GM18858 (cell line): ENCODE measurements around the gene TYW5.
"Not testable (repeated sequence)": the region's sequence is repeated elsewhere in the genome, so short reads cannot be mapped to it uniquely, and the experiment has no call there.

Experiments used
- ATAC-seq: cut with Tn5 transposase; IDR thresholded peaks from one replicate; pipeline ENCODE4 v1.9.1; 2021; ENCODE audit not compliant: unreplicated experiment

The TYW5 gene

DNA sequence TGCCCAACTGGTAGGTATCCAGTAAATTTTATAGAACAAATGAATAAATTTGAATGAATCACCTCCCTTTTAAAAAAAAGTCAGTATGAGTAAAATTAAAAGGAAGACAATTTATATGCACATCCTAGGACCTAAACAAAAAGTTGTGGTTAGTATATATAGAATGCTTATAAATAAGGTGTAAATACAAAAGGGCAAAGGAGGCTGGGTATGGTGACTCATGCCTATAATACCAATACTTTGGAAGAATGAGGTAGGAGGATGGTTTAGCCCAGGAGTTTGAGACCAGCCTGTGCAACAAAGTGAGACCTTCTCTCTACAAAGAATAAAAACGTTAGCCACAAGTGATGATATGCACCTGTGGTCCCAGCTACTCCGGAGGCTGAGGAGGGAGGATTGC is 31.4 kb downstream of the TYW5 start:
- ATAC-seq = no peak

- no peak for ATAC-seq
Observed at GRCh38 chr2:199922856-199923255, 32.4 kb downstream of the TYW5 start.

GRCh38 chr2:199916980-199917379 is 38.3 kb downstream of the TYW5 start:
- no peak for ATAC-seq

DNA sequence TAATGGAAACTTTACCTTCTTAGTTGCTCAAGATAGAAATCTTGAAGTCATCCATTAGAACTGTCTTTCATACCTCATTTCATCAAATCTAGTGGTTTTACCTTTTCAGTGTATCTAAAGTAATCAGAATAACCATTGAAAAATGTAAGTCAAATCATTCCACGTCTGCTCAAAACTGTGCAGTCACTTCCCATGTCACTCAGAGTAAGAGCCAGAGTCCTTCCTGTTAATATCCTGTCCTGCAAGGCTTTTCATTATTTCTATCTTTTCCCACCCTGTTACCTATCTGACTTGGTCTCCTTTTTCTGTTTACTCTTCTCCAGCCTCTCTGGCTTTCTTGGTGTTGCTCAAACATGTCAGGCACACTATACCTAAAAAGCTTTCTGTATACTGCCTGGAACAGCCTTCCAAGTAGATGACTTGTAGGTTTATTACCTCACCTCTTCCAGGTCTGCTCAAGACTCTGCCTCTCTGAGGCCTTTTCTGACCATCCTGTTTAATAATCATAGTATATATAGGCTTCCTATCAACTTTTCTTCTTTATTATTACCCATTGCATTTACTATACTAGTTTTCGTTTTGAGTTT is 40.8 kb downstream of the TYW5 start:
- no peak for ATAC-seq

- not testable (repeated sequence) for ATAC-seq
Observed at GRCh38 chr2:199912553-199913114, 42.7 kb downstream of the TYW5 start.

- no peak for ATAC-seq
Observed at GRCh38 chr2:199911877-199912161, 43.5 kb downstream of the TYW5 start.

GRCh38 chr2:199911052-199911876 is 44.0 kb downstream of the TYW5 start, which contains the start of gene C2orf69:
Gene C2orf69, plus strand, starts transcription at chr2:199911293. Its CDS starts 146 bp downstream, at chr2:199911439.
- ATAC-seq = peak; percentile 77

DNA sequence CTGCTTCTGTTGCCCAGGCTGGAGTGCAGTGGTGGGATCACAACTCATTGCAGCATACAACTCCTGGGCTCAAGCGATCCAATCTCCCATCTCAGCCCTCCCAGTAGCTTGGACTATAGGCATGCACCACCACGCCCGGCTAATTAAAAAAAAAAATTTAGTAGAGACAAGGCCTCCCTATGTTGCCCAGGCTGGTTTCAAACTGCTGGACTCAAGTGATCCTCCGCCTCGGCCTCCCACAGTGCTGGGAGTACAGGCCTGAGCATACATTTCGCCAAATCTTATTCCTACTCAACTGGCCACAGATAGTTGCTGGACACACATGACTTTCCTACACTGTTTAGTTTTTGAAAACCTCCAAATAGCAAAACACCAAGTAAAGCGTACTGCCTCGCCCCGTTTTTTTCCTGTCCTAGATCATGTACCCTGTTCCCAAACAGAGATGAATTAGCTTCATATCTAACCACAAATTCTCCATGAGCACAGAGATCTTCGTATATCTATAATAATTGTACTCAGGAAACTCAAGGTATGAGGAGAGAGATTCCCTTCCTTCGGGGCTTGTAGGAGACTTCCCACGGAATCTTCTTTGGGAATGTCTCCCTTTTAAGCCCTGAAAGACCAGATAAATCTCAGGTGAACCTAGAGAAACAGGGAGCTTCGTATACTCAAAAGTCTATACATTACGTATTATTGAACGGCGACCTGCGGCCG is 44.8 kb downstream of the TYW5 start:
- no peak for ATAC-seq

DNA sequence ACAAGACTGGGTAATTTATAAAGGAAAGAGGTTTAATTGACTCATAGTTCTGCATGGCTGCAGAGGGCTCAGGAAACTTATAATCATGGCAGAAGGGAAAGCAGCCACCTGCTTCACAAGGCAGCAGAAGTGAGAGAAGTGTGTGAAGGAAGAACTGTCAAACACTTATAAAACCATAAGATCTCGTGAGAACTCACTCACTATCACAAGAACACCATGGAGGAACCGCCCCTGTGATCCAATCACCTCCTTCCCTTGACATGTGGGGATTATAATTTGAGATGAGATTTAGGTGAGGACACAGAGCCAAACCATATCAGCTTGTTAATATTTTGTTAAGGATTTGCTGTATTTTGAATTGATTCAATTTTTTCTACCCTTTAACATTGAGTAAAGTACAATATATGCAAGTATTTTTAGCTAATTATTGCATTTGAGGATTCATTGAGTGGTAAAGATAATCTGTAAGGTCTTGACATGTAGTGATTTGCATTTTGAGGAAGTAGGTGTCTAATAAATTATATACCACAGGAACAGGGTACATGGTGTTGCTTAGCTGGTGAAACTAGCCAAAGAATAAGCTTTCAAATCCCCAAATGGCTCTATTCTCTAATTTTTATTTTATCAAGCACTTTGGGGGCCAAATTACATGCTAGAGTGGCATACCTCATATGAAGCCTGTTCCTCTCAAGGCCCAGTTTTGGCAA is 48.1 kb downstream of the TYW5 start:
- no peak for ATAC-seq

DNA sequence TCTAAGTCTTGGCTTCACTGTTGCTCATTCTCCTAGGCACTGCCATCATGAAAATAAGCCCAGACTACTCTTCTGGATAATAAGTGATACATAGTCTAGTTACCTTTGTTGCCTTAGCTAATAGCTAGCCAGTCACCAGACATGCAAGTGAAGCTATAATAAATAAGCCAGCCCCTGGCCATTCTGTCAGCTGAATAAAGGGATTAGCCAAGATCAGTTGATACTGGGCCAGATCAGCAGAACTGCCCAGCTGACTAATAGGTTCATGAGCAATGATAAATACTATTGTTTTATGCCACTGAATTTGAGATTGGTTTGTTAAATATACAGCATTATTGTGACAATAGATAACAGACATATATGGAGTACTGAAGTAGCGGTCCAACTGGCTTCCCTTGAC is 52.2 kb downstream of the TYW5 start:
- no peak for ATAC-seq

DNA sequence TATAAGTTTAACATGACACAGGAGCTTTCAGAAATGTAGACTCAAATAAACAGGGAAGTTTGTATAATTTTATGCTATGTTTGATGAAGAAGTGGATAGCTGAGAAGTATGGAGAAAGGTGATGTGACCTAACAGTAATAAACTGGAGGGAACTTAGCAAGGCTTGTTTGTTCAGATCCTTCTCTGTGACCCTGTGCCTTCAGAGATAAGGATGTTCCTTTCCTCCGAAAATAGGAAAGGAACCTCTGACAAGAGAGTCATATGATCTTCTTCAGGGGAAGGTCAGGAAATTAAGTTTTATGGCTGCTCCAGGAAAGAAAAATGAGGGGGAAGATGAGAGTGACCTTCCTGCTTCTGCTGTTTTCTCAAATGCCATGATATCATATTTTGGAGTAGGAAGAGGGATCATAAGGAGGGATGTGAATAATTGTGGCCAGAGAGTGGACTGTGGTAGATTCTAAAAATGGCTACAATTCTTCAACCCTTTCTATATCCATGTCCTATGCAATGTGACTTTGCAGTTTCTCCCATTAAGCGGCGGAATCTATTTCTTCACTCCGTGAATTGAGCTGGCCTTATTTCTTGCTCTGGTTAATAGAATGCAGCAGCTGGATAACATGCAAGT is 52.7 kb downstream of the TYW5 start:
- ATAC-seq = no peak

DNA sequence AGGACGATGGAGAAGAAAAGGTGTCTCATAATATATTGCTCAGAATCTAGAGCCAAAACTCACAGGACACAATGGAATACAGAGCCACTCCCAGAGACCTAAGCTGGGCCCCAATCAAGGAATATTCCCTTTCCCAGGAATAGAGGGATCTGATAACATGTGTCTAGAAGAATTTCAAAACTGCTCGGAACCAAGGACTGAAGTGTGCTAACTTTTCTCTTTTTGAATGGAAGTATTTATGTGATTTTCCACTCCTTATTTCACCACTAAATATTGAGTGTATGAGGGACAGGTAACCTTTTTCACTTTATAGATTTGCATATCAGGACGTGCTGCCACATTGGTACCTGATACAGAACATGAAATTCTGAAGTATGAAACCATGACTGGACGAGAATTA is 53.3 kb downstream of the TYW5 start:
- ATAC-seq = no peak

- no peak for ATAC-seq
Observed at GRCh38 chr2:199896617-199897016, 58.7 kb downstream of the TYW5 start.

GRCh38 chr2:199895406-199895805 is 59.9 kb downstream of the TYW5 start:
- ATAC-seq = no peak

DNA sequence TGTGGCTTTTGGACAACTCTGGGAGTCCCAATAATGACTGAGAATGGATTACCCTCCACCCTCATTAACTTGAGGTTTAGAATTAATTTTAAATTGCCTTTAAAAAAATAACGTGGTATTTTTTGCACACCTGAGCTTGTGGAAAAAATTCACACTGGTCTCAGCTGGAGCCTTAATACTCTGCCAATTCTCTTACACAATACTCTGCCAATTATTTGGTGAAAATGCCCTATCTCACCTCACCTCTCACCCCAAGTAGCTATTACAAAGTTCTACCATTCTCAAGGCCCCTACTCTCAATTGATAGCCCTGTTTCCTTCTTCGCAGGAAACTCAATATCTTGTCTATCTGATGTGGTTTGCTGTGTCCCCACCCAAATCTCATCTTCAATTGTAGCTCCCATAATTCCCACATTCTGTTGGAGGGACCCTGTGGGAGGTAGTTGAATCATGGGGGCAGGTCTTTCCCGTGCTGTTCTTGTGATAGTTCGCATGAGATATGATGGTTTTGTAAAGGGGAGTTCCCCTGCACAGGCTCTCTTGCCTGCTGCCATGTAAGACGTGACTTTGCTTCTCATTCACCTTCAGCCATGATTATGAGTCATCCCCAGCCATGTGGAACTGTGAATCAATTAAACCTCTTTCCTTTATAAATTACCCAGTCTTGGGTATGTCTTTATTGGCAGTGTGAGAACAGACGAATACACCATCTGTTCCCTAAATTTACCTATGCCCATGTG is 71.6 kb downstream of the TYW5 start:
- no peak for ATAC-seq

DNA sequence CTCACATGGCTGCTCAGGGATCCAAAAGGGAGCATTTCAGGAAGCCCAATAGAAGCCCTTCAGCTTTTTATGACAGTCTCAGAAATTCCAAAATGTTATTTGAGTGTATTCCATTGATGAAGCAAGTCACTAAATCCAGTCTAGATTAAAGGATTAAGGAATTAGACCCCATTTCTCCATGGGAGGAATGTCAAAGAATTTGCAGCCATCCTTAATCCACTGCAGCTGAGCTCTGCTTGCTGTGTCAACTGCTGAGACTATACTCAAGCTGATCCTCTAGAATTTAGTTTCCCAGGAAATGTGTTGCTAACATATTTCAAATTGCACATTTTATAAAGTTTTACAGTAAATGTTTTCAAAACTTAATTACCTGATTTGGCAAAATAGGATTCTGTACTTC is 72.6 kb downstream of the TYW5 start:
- ATAC-seq = no peak
